MM.1S (cell line): ENCODE results near the gene WTIP.

Experiments
- DNase-seq: peaks from one replicate; pipeline ENCODE4 v3.0.0-alpha.2; 2015
- H2AFZ ChIP-seq: fragments of 300-600 bp; sonication (generic); 2 replicates; pipeline ENCODE4 v1.6.0; 2016; ENCODE audit warnings: antibody characterized with exemption, low read length
- H3F3A ChIP-seq: fragments of 300-600 bp; sonication (generic); 2 replicates; pipeline ENCODE4 v1.6.1; 2016; ENCODE audit warnings: mild to moderate bottlenecking, antibody characterized with exemption, low read length, moderate library complexity, mixed read lengths; ENCODE audit not compliant: insufficient read depth
- H3K27ac ChIP-seq: fragments of 300-600 bp; sonication (generic); 2 replicates; pipeline ENCODE4 v1.5.1; 2016; ENCODE audit warnings: mild to moderate bottlenecking, low read length
- H3K27me3 ChIP-seq: fragments of 300-600 bp; sonication (generic); replicated peaks from 2 replicates; pipeline ENCODE4 v1.6.0; 2016; ENCODE audit warnings: low read length; ENCODE audit not compliant: insufficient read depth
- H3K36me3 ChIP-seq: fragments of 300-600 bp; sonication (generic); replicated peaks from 2 replicates; pipeline ENCODE4 v1.6.1; 2016; ENCODE audit warnings: mild to moderate bottlenecking, low read length, mixed read lengths; ENCODE audit not compliant: insufficient read depth
- H3K4me1 ChIP-seq: fragments of 300-600 bp; sonication (generic); 2 replicates; pipeline ENCODE4 v1.6.1; 2016; ENCODE audit warnings: low read length, mixed read lengths
- H3K4me2 ChIP-seq: fragments of 300-600 bp; sonication (generic); 2 replicates; pipeline ENCODE4 v1.6.0; 2016; ENCODE audit warnings: low read depth, low read length
- H3K4me3 ChIP-seq: fragments of 300-600 bp; sonication (generic); 2 replicates; pipeline ENCODE4 v1.5.1; 2016; ENCODE audit warnings: low read length, mixed read lengths
- H3K79me2 ChIP-seq: fragments of 300-600 bp; sonication (generic); 2 replicates; pipeline ENCODE4 v1.6.1; 2016; ENCODE audit warnings: mixed run types, low read length, mixed read lengths
- H3K9ac ChIP-seq: fragments of 300-600 bp; sonication (generic); 2 replicates; pipeline ENCODE4 v1.6.1; 2016; ENCODE audit warnings: low read length, mixed read lengths
- H3K9me2 ChIP-seq: fragments of 300-600 bp; sonication (generic); replicated peaks from 2 replicates; pipeline ENCODE4 v1.6.1; 2016; ENCODE audit warnings: mild to moderate bottlenecking, low read length, mixed read lengths; ENCODE audit not compliant: insufficient read depth
- H3K9me3 ChIP-seq: fragments of 300-600 bp; sonication (generic); replicated peaks from 2 replicates; pipeline ENCODE4 v1.6.1; 2016; ENCODE audit warnings: mild to moderate bottlenecking, low read length, mixed read lengths; ENCODE audit not compliant: insufficient read depth
- H4K20me1 ChIP-seq: fragments of 300-600 bp; sonication (generic); 2 replicates; pipeline ENCODE4 v1.6.1; 2016; ENCODE audit warnings: mild to moderate bottlenecking, low read length, moderate library complexity, mixed read lengths; ENCODE audit not compliant: insufficient read depth
- CTCF ChIP-seq: fragments of 300-600 bp; sonication (generic); IDR thresholded peaks from 2 replicates; pipeline ENCODE4 v1.5.1; 2016; ENCODE audit warnings: antibody characterized with exemption, low read length, mixed read lengths
- EZH2 ChIP-seq: fragments of 300-600 bp; sonication (generic); optimal IDR thresholded peaks from 2 replicates; pipeline ENCODE3; 2017; ENCODE audit warnings: low read depth, mild to moderate bottlenecking, antibody characterized with exemption, low read length, mixed read lengths
- EZH2phosphoT487 ChIP-seq: fragments of 300-600 bp; sonication (generic); IDR thresholded peaks from 2 replicates; pipeline ENCODE4 v1.6.1; 2018; ENCODE audit warnings: antibody characterized with exemption, low read length

WTIP gene

GRCh38 chr19:34448191-34448590 lies 33.4 kb upstream of the WTIP start:
- H2AFZ ChIP-seq: no peak overlapping the region
- H3K79me2 ChIP-seq: peaks cover 37% of the 10 kb centered on the region
- H3K27ac ChIP-seq: no peak overlapping the region
- no peaks in the 10 kb centered on the region for H3K27me3 ChIP-seq
- H4K20me1 ChIP-seq: no peaks in the 10 kb centered on the region
- no peak overlapping the region for H3K4me3 ChIP-seq
- DNase-seq: no peak
- no peaks in the 10 kb centered on the region for H3K9me2 ChIP-seq
- H3K9me3 ChIP-seq: no peaks in the 10 kb centered on the region
- no peak overlapping the region for H3K4me2 ChIP-seq
- peaks cover 13% of the 10 kb centered on the region; the same call in 1 of the 2 replicates for H3K36me3 ChIP-seq
- H3K9ac ChIP-seq: no peak overlapping the region
- H3K4me1 ChIP-seq: no peaks in the 10 kb centered on the region
- H3F3A ChIP-seq: no peaks in the 10 kb centered on the region; the same call in 1 of the 2 replicates
- TF ChIP-seq EZH2phosphoT487 (no peak), CTCF (no peak), EZH2 (no peak)

GRCh38 chr19:34452723-34453122 lies 28.8 kb upstream of the WTIP start:
- Histone ChIP-seq H3K9ac (no peak overlapping the region), H3K4me2 (no peak overlapping the region), H3F3A (no peaks in the 10 kb centered on the region), H3K27me3 (no peaks in the 10 kb centered on the region), H3K4me3 (no peak overlapping the region), H4K20me1 (no peaks in the 10 kb centered on the region), H3K36me3 (peaks cover 12% of the 10 kb centered on the region; the same call in 1 of the 2 replicates), H2AFZ (no peak overlapping the region), H3K4me1 (no peaks in the 10 kb centered on the region), H3K9me3 (no peaks in the 10 kb centered on the region), H3K79me2 (peaks cover 46% of the 10 kb centered on the region), H3K9me2 (no peaks in the 10 kb centered on the region), H3K27ac (no peak overlapping the region)
- TF ChIP-seq CTCF: no peak
- no peak for TF ChIP-seq EZH2
- no peak for TF ChIP-seq EZH2phosphoT487
- DNase-seq: no peak

GRCh38 chr19:34454091-34454490 lies 27.5 kb upstream of the WTIP start:
- Histone ChIP-seq H3K36me3 (peaks cover 14% of the 10 kb centered on the region; the same call in 1 of the 2 replicates), H2AFZ (no peak overlapping the region), H3K4me3 (no peak overlapping the region), H4K20me1 (no peaks in the 10 kb centered on the region), H3K27me3 (no peaks in the 10 kb centered on the region), H3K4me1 (no peaks in the 10 kb centered on the region), H3K9me3 (no peaks in the 10 kb centered on the region), H3K79me2 (peaks cover 45% of the 10 kb centered on the region), H3K27ac (no peak overlapping the region), H3K4me2 (no peak overlapping the region), H3F3A (no peaks in the 10 kb centered on the region), H3K9ac (no peak overlapping the region), H3K9me2 (no peaks in the 10 kb centered on the region)
- DNase-seq: no peak
- TF ChIP-seq CTCF (no peak), EZH2 (no peak), EZH2phosphoT487 (no peak)
